H1 (cell line): ENCODE data around the gene P3H3. TPM values are rescaled to one million over a fixed set of nuclear protein-coding genes. Genes with fewer than 3 reads are reported as not detected.

Source experiments
- CTCF ChIA-PET: fragments of 300-600 bp; sonication (Branson Sonifier 250); formaldehyde crosslinking; loops from one replicate; lab custom pipeline; 2021; ENCODE audit not compliant: partially characterized antibody; lab: Charles Lee
- POLR2A ChIA-PET: fragments of 300-600 bp; sonication (Branson Sonifier 250); formaldehyde crosslinking; loops from one replicate; lab custom pipeline; 2021; ENCODE audit warnings: inconsistent platforms; ENCODE audit not compliant: partially characterized antibody; lab: Charles Lee
- DNase-seq, 2 experiments: peaks; one replicate each; pipeline versions ENCODE4 v3.0.0 to v3.0.0-alpha.2; 2010 to 2022; ENCODE audit warnings: low spot score in 2 of 2, low read depth in 1 of 2, mixed read lengths in 1 of 2
- FAIRE-seq: peaks from 2 replicates; lab custom pipeline; 2011; peaks lifted over from hg19 to GRCh38; lab: Jason Lieb, UNC
- H2AFZ ChIP-seq: 2 replicates; pipeline ENCODE4 v1.8.1; 2012; ENCODE audit warnings: low read length, inconsistent platforms
- H2AK5ac ChIP-seq: 2 replicates; pipeline ENCODE4 v1.6.1; 2013; ENCODE audit warnings: low read depth, low read length
- H2BK120ac ChIP-seq: replicated peaks from 2 replicates; pipeline ENCODE3; 2013; ENCODE audit warnings: low read depth, low read length, inconsistent platforms
- H2BK12ac ChIP-seq: 2 replicates; pipeline ENCODE4 v1.6.1; 2013; ENCODE audit warnings: low read depth, low read length
- H2BK15ac ChIP-seq: 2 replicates; pipeline ENCODE4 v1.6.1; 2013; ENCODE audit warnings: low read length
- H2BK20ac ChIP-seq: 2 replicates; pipeline ENCODE4 v1.6.1; 2013; ENCODE audit warnings: low read length
- H2BK5ac ChIP-seq: 2 replicates; pipeline ENCODE4 v1.6.1; 2013; ENCODE audit warnings: low read depth, low read length
- H3K14ac ChIP-seq: 2 replicates; pipeline ENCODE4 v1.6.1; 2013; ENCODE audit warnings: inconsistent platforms; ENCODE audit not compliant: insufficient read length
- H3K18ac ChIP-seq: 2 replicates; pipeline ENCODE4 v1.6.1; 2013; ENCODE audit warnings: low read length; ENCODE audit errors: extremely low read depth
- H3K23ac ChIP-seq: 2 replicates; pipeline ENCODE4 v1.6.1; 2013; ENCODE audit warnings: inconsistent platforms; ENCODE audit not compliant: insufficient read length
- H3K23me2 ChIP-seq: 2 replicates; pipeline ENCODE4 v1.6.1; 2013; ENCODE audit warnings: low read depth, low read length
- H3K27ac ChIP-seq: 2 replicates; pipeline ENCODE4 v1.6.1; 2011; ENCODE audit warnings: low read depth, low read length, inconsistent platforms
- H3K27me3 ChIP-seq, 4 experiments: replicated peaks in 1 of 4; 1 replicate in 1 of 4; 2 replicates in 3 of 4; pipeline versions ENCODE4 v1.6.1 to v1.8.1; 2011 to 2013; ENCODE audit warnings: low read length in 3 of 4, mild to moderate bottlenecking in 3 of 4, inconsistent platforms in 2 of 4, mixed read lengths in 2 of 4, moderate library complexity in 1 of 4; ENCODE audit not compliant: control insufficient read depth in 3 of 4, insufficient read depth in 3 of 4; ENCODE audit errors: extremely low read depth in 1 of 4
- H3K36me3 ChIP-seq, 4 experiments: 2 replicates each; pipeline versions ENCODE4 v1.6.1 to v1.8.1; 2011 to 2013; ENCODE audit warnings: mild to moderate bottlenecking in 4 of 4, low read length in 3 of 4, moderate library complexity in 2 of 4, control low read depth in 1 of 4, inconsistent platforms in 1 of 4; ENCODE audit not compliant: insufficient read depth in 4 of 4, control insufficient read depth in 2 of 4
- H3K4ac ChIP-seq: replicated peaks from 2 replicates; pipeline ENCODE3; 2013; ENCODE audit warnings: low read length, low read depth, mixed read lengths, inconsistent platforms; ENCODE audit not compliant: insufficient read length
- H3K4me1 ChIP-seq, 4 experiments: replicated peaks in 1 of 4; 1 replicate in 1 of 4; 2 replicates in 3 of 4; pipeline versions ENCODE4 v1.6.1 to v1.8.1; 2011 to 2013; ENCODE audit warnings: low read length in 3 of 4, inconsistent platforms in 2 of 4, mixed read lengths in 1 of 4; ENCODE audit not compliant: insufficient read depth in 4 of 4, control insufficient read depth in 3 of 4
- H3K4me2 ChIP-seq, 2 experiments: 2 replicates each; pipeline versions ENCODE4 v1.6.1 to v1.8.1; 2011 to 2013; ENCODE audit warnings: low read depth in 2 of 2, low read length in 2 of 2, control low read depth in 1 of 2, inconsistent platforms in 1 of 2, mild to moderate bottlenecking in 1 of 2; ENCODE audit not compliant: insufficient read depth in 1 of 2
- H3K4me3 ChIP-seq, 4 experiments: fragments of 200-600, 300-600 bp in 1 of 4; sonication (generic), shearing (Covaris generic), sonication (Bioruptor Twin) in 1 of 4; 2 replicates each; pipeline versions ENCODE4 v1.5.1 to v1.8.1; 2011 to 2016; ENCODE audit warnings: low read length in 4 of 4, low read depth in 3 of 4, control low read depth in 2 of 4, inconsistent platforms in 2 of 4, mild to moderate bottlenecking in 2 of 4, mixed read lengths in 1 of 4, moderate library complexity in 1 of 4; ENCODE audit not compliant: insufficient read depth in 2 of 4; ENCODE audit errors: extremely low read depth in 1 of 4
- H3K56ac ChIP-seq: replicated peaks from 2 replicates; pipeline ENCODE3; 2013; ENCODE audit warnings: low read depth, mild to moderate bottlenecking, mixed read lengths, low read length, inconsistent platforms; ENCODE audit not compliant: insufficient read length
- H3K79me1 ChIP-seq: 2 replicates; pipeline ENCODE4 v1.6.1; 2013; ENCODE audit warnings: low read depth, low read length, control low read depth
- H3K79me2 ChIP-seq, 2 experiments: 2 replicates each; pipeline versions ENCODE4 v1.6.1 to v1.8.1; 2012 to 2013; ENCODE audit warnings: low read length in 2 of 2, mild to moderate bottlenecking in 2 of 2, inconsistent platforms in 1 of 2; ENCODE audit not compliant: insufficient read depth in 2 of 2, control insufficient read depth in 1 of 2
- H3K9ac ChIP-seq, 4 experiments: replicated peaks in 1 of 4; 1 replicate in 1 of 4; 2 replicates in 3 of 4; pipeline versions ENCODE4 v1.6.1 to v1.8.1; 2011 to 2013; ENCODE audit warnings: low read depth in 3 of 4, low read length in 3 of 4, control low read depth in 2 of 4, mild to moderate bottlenecking in 2 of 4, moderate library complexity in 2 of 4, inconsistent platforms in 1 of 4; ENCODE audit errors: extremely low read depth in 1 of 4
- H3K9me3 ChIP-seq, 2 experiments: 2 replicates each; pipeline versions ENCODE4 v1.6.1 to v1.8.1; 2012 to 2013; ENCODE audit warnings: mild to moderate bottlenecking in 2 of 2, moderate library complexity in 2 of 2, control low read depth in 1 of 2, inconsistent platforms in 1 of 2, low read depth in 1 of 2, low read length in 1 of 2, mixed read lengths in 1 of 2; ENCODE audit not compliant: insufficient read depth in 2 of 2
- H4K20me1 ChIP-seq, 2 experiments: replicated peaks in 1 of 2; 2 replicates each; pipeline versions ENCODE3 to v1.8.1; 2011 to 2013; ENCODE audit warnings: inconsistent platforms in 2 of 2, low read length in 2 of 2, mild to moderate bottlenecking in 1 of 2; ENCODE audit not compliant: insufficient read depth in 2 of 2, control insufficient read depth in 1 of 2
- H4K5ac ChIP-seq: 2 replicates; pipeline ENCODE4 v1.6.1; 2013; ENCODE audit warnings: low read length, low read depth, mixed read lengths, inconsistent platforms; ENCODE audit not compliant: insufficient read length
- H4K8ac ChIP-seq: 2 replicates; pipeline ENCODE4 v1.8.0; 2013; ENCODE audit warnings: mild to moderate bottlenecking, moderate library complexity, low read length, inconsistent platforms; ENCODE audit not compliant: insufficient read depth; ENCODE audit errors: extremely low read depth
- H4K91ac ChIP-seq: replicated peaks from 2 replicates; pipeline ENCODE3; 2013; ENCODE audit warnings: low read length, mixed read lengths, inconsistent platforms; ENCODE audit not compliant: insufficient read length
- CHD2 ChIP-seq: IDR thresholded peaks from 2 replicates; pipeline ENCODE4 v1.6.1; 2012; ENCODE audit warnings: low read length, improper control_type of control experiment
- CTCF ChIP-seq, 3 experiments: IDR thresholded peaks; 1 replicate in 2 of 3; 2 replicates in 1 of 3; pipeline versions ENCODE4 v1.5.1 to v1.6.1; 2011; ENCODE audit warnings: low read length in 3 of 3, mild to moderate bottlenecking in 3 of 3, inconsistent platforms in 2 of 3, low read depth in 1 of 3, moderate library complexity in 1 of 3; ENCODE audit not compliant: insufficient read depth in 1 of 3; ENCODE audit errors: control extremely low read depth in 1 of 3
- E2F6 ChIP-seq: IDR thresholded peaks from 2 replicates; pipeline ENCODE4 v1.6.1; 2012; ENCODE audit warnings: inconsistent platforms
- EGR1 ChIP-seq: IDR thresholded peaks from 2 replicates; pipeline ENCODE4 v1.6.1; 2011; ENCODE audit warnings: low read depth, low read length, borderline replicate concordance
- HDAC6 ChIP-seq: IDR thresholded peaks from one replicate; pipeline ENCODE4 v1.7.1; 2012; ENCODE audit warnings: low read depth, mild to moderate bottlenecking, inconsistent platforms, low read length, moderate library complexity
- SIN3A ChIP-seq, 2 experiments: IDR thresholded peaks in 1 of 2; conservative IDR thresholded peaks in 1 of 2; 2 replicates each; pipeline ENCODE4 v1.6.1; 2011 to 2012; ENCODE audit warnings: low read length in 2 of 2, improper control_type of control experiment in 1 of 2, low read depth in 1 of 2, mild to moderate bottlenecking in 1 of 2
- YY1 ChIP-seq: IDR thresholded peaks from 2 replicates; pipeline ENCODE4 v1.6.1; 2011; ENCODE audit warnings: low read depth, mild to moderate bottlenecking, low read length
- WGBS, 2 experiments: shearing (Covaris generic) in 1 of 2; methylation state at CpG; one replicate each; pipeline versions ENCODE4 v1.1.6 to v1.1.7; 2013 to 2015; ENCODE audit warnings: low lambda C conversion rate in 2 of 2, mixed read lengths in 2 of 2, inconsistent platforms in 1 of 2, low coverage in 1 of 2, missing lambda C conversion rate in 1 of 2; ENCODE audit not compliant: insufficient replicate concordance in 2 of 2, insufficient coverage in 1 of 2, insufficient read length in 1 of 2; ENCODE audit errors: extremely low coverage in 1 of 2, missing lambda C conversion rate in 1 of 2; 5-methylcytosine and 5-hydroxymethylcytosine counted together
- polyA plus RNA-seq, 7 experiments: library from polyadenylated mRNA; depleted of rRNA in 3 of 7; stranded (reverse) in 5 of 7; unstranded in 2 of 7; fragments of >200 nt in 5 of 7; fragments of 200-250 nt in 2 of 7; gene quantifications; 1 replicate in 5 of 7; 2 replicates in 1 of 7; 4 replicates in 1 of 7; pipeline versions ENCODE4 v1.2.1 to v1.2.3, GENCODE V29; 2011 to 2013; ENCODE audit warnings: missing spikeins in 2 of 7, mixed read lengths in 2 of 7
- total RNA-seq: library from RNA; stranded (reverse); fragmentation: NEBNext Ultra II Directional; extraction: Animal tissue kit (Norgen Biotek cat#: 25700); gene quantifications from 2 replicates; pipeline ENCODE4 v1.2.1, GENCODE V29; 2021

The P3H3 gene
- total and polyA plus RNA-seq, 2 of the 8 experiments (the other 6 are each of a cell fraction or from before 2014, with no cell fraction given), result 22.9 to 43.5 TPM

- H3K18ac ChIP-seq, result no peak overlapping the region
- no peak overlapping the region for H3K4ac ChIP-seq
- no peak overlapping the region for H2AFZ ChIP-seq
- H3K14ac ChIP-seq, result no peak overlapping the region
- no peaks in the 10 kb centered on the region for H3K9me3 ChIP-seq
- H3K36me3 ChIP-seq, result peaks cover 10 to 32% (median 28%) of the 10 kb centered on the region in 4 experiments; a peak in 7 of 8 replicates
- H2BK12ac ChIP-seq, result no peak overlapping the region
- H2BK120ac ChIP-seq, result no peak overlapping the region
- H3K9ac ChIP-seq, result peak overlapping the region in 3 of 4 experiments; percentile 52 to 61 (median 56); a peak in 4 of 7 replicates
- no peak overlapping the region for H4K91ac ChIP-seq
- peaks cover 0 to 29% of the 10 kb centered on the region in 2 experiments; a peak in 2 of 4 replicates for H3K79me2 ChIP-seq
- peaks cover 0 to 3% of the 10 kb centered on the region in 2 experiments for H4K20me1 ChIP-seq
- H2BK5ac ChIP-seq, result 0 out of 2 replicates have a peak overlapping the region, but pooled peaks have one; percentile 54
- no peak overlapping the region for H3K23ac ChIP-seq
- no peak overlapping the region; the same call in 1 of the 2 replicates for H4K8ac ChIP-seq
- H3K79me1 ChIP-seq, result no peaks in the 10 kb centered on the region; the same call in 1 of the 2 replicates
- no peaks in the 10 kb centered on the region for H3K27me3 ChIP-seq
- no peak overlapping the region for H2BK20ac ChIP-seq
- peak overlapping the region; percentile 58; the same call in 1 of the 2 replicates for H3K27ac ChIP-seq
- 0 out of 2 replicates have a peak overlapping the region, but pooled peaks have one; percentile 20 for H2AK5ac ChIP-seq
- H3K4me1 ChIP-seq, result peaks cover 0 to 14% (median 3%) of the 10 kb centered on the region in 4 experiments; a peak in 5 of 7 replicates
- peak overlapping the region; percentile 21 for H4K5ac ChIP-seq
- FAIRE-seq (no peak), DNase-seq (peak in 1 of 2 experiments; percentile 66)
- peak overlapping the region; percentile 90 to 96 for H3K4me2 ChIP-seq
- no peak overlapping the region for H3K56ac ChIP-seq
- no peak overlapping the region for H2BK15ac ChIP-seq
- WGBS, 2 experiments, result 3% methylated on average over 15 of the region's 18 CpGs; no CpG with 5 or more reads in 1 of the 2 experiments
- peaks cover 11% of the 10 kb centered on the region for H3K23me2 ChIP-seq
- peak overlapping the region; percentile 59 to 94 (median 86) for H3K4me3 ChIP-seq
- ChIA-PET CTCF (interaction anchor here (0.7 to 19.8 kb wide), 16 partner anchors 10 to 299 kb away, joined by 3 to 292 read pairs (median 4); partner anchors contain the start of genes COPS7A, GNB3, MLF2 and P3H3), POLR2A (interaction anchor here (0.8 to 25.7 kb wide), 25 partner anchors 15 to 320 kb away, joined by 3 to 588 read pairs (median 6); partner anchors contain the start of genes C12orf57, COPS7A, EMG1 and GAPDH)
- TF ChIP-seq YY1, result peak; percentile 70
- peak; percentile 31; the same call in 1 of the 2 replicates for TF ChIP-seq EGR1
- 0 out of 4 replicates have a peak, but pooled peaks of 1 of the 3 experiments have one; percentile 4 for TF ChIP-seq CTCF (IDR thresholded peaks at IDR 0.05; ENCODE audit: control extremely low read depth in 1 of 3, insufficient read depth in 1 of 3, low read depth in 1 of 3, low read length in 3 of 3)
- no peak for TF ChIP-seq CHD2
- TF ChIP-seq HDAC6, result no peak
- TF ChIP-seq E2F6, result no peak
- peak in 1 of 2 experiments; percentile 18; a peak in 1 of 4 replicates for TF ChIP-seq SIN3A (conservative IDR thresholded peaks at IDR 0.05 in 1 of 2, IDR thresholded peaks at IDR 0.05 in 1 of 2; ENCODE audit: low read depth in 1 of 2, low read length in 2 of 2)
Measured at GRCh38 chr12:6852651-6853354, 24.6 kb downstream of the P3H3 start.
